MV-4-11 (cell line): Measurements from ENCODE around the gene NECAB2.
A peak's percentile ranks its signal among the peaks of the same experiment; 100 is the strongest.

ENCODE experiments used
- DNase-seq: peaks from one replicate; lab custom pipeline; 2025; lab: John Stamatoyannopoulos, UW

NECAB2 gene

GRCh38 chr16:83992624-83993023 is 24.6 kb downstream of the NECAB2 start:
- DNase-seq = no peak

GRCh38 chr16:83994087-83994486 is 26.0 kb downstream of the NECAB2 start:
- peak; percentile 97 for DNase-seq

GRCh38 chr16:83994703-83995102 is 26.7 kb downstream of the NECAB2 start:
- DNase-seq = peak; percentile 8

- no peak for DNase-seq
Measured at GRCh38 chr16:83995754-83996153, 27.7 kb downstream of the NECAB2 start.

GRCh38 chr16:83996481-83997252 is 28.6 kb downstream of the NECAB2 start:
- no peak for DNase-seq

- DNase-seq = no peak
Measured at GRCh38 chr16:83998091-83998490, 30.0 kb downstream of the NECAB2 start.

GRCh38 chr16:84000989-84001642 is 33.1 kb downstream of the NECAB2 start:
- DNase-seq = no peak

GRCh38 chr16:84001726-84002125 is 33.7 kb downstream of the NECAB2 start:
- no peak for DNase-seq

GRCh38 chr16:84003038-84003437 is 35.0 kb downstream of the NECAB2 start:
- peak; percentile 6 for DNase-seq

- DNase-seq = no peak
Measured at GRCh38 chr16:84004442-84004841, 36.4 kb downstream of the NECAB2 start.

- DNase-seq = no peak
Measured at GRCh38 chr16:84005391-84005790, 37.3 kb downstream of the NECAB2 start.

GRCh38 chr16:84007520-84007919 is 39.5 kb downstream of the NECAB2 start:
- DNase-seq = no peak

- DNase-seq = no peak
Measured at GRCh38 chr16:84007965-84008364, 39.9 kb downstream of the NECAB2 start.

- peak; percentile 53 for DNase-seq
Measured at GRCh38 chr16:84009282-84009681, 41.2 kb downstream of the NECAB2 start.

GRCh38 chr16:84013787-84014569 is 45.9 kb downstream of the NECAB2 start:
- DNase-seq = peak; percentile 95

GRCh38 chr16:84014570-84015327 is 46.7 kb downstream of the NECAB2 start:
- no peak for DNase-seq

GRCh38 chr16:84015399-84015798 is 47.4 kb downstream of the NECAB2 start:
- DNase-seq = no peak

- no peak for DNase-seq
Measured at GRCh38 chr16:84016477-84016876, 48.4 kb downstream of the NECAB2 start.

- no peak for DNase-seq
Measured at GRCh38 chr16:84018710-84019109, 50.7 kb downstream of the NECAB2 start.

- DNase-seq = no peak
Measured at GRCh38 chr16:84020353-84020752, 52.3 kb downstream of the NECAB2 start.

- no peak for DNase-seq
Measured at GRCh38 chr16:84021488-84021887, 53.4 kb downstream of the NECAB2 start.

- DNase-seq = no peak
Measured at GRCh38 chr16:84022644-84023043, 54.6 kb downstream of the NECAB2 start.
